ENCODE data around the gene HHAT. TPM values are rescaled to one million over a fixed set of nuclear protein-coding genes. Genes with fewer than 3 reads are reported as not detected.
A peak's percentile ranks its signal among the peaks of the same experiment; 100 is the strongest.

HHAT gene
- total and polyA plus RNA-seq, 9 of the 15 experiments (the other 6 are each of a cell fraction or from before 2014, with no cell fraction given), result 0.07 to 0.16 (median 0.13) TPM; not detected in 1

DNA sequence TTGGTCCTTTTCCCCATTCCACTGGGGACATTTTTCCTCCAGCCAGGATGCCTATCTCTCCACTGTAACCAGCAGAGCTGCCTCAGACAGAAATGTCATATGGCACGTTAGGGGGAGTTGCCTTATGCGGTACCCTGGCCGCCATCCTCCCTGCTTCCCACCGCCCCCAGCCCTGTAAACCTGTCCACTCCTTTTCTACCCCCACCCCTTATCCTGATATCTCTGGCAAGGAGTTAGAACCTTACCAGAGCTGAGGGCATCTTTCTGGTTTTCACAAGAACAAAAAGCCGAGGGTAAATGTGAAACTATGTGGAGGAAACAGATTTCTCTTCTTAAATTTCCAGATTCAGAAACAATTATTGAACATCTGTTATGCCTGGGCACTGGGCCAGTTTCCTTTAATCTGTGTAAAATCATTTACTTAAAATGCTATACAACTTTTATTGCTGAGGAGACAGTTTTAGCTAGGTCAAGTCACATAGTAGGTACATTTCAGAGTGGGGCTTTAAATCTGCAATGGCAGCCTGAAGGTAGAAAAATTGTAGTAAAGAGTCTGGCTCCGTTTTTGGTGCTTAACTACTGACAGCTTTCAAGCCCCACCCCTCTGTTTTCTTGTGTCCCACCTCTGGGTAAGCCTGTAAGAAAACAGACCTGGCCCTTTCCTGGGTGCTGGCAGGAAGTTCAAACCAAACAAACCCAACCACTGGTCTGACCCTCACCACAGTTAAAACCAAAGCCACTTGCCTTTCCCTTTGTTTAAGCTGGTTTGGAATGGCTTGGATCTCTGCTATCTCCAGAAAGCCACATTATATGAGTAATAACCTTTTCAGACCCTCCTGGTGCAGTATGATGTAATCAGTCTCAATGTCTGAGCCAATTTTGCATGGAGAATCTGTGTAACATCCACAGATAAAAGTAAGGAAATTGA lies 319.0 kb downstream of the HHAT start (continued):
- TF ChIP-seq, protein P1, sequence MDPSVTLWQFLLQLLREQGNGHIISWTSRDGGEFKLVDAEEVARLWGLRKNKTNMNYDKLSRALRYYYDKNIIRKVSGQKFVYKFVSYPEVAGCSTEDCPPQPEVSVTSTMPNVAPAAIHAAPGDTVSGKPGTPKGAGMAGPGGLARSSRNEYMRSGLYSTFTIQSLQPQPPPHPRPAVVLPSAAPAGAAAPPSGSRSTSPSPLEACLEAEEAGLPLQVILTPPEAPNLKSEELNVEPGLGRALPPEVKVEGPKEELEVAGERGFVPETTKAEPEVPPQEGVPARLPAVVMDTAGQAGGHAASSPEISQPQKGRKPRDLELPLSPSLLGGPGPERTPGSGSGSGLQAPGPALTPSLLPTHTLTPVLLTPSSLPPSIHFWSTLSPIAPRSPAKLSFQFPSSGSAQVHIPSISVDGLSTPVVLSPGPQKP (CRISPR knock-in tag; IDR thresholded peaks at IDR 0.05), result no peak
- peak; percentile 64 for TF ChIP-seq ZNF316 (IDR thresholded peaks at IDR 0.05)
- TF ChIP-seq ZNF707 (CRISPR knock-in tag; conservative IDR thresholded peaks at IDR 0.05), result no peak
- TF ChIP-seq, protein P2, sequence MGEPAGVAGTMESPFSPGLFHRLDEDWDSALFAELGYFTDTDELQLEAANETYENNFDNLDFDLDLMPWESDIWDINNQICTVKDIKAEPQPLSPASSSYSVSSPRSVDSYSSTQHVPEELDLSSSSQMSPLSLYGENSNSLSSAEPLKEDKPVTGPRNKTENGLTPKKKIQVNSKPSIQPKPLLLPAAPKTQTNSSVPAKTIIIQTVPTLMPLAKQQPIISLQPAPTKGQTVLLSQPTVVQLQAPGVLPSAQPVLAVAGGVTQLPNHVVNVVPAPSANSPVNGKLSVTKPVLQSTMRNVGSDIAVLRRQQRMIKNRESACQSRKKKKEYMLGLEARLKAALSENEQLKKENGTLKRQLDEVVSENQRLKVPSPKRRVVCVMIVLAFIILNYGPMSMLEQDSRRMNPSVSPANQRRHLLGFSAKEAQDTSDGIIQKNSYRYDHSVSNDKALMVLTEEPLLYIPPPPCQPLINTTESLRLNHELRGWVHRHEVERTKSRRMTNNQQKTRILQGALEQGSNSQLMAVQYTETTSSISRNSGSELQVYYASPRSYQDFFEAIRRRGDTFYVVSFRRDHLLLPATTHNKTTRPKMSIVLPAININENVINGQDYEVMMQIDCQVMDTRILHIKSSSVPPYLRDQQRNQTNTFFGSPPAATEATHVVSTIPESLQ (CRISPR knock-in tag; IDR thresholded peaks at IDR 0.05), result no peak
- TF ChIP-seq, protein P3, sequence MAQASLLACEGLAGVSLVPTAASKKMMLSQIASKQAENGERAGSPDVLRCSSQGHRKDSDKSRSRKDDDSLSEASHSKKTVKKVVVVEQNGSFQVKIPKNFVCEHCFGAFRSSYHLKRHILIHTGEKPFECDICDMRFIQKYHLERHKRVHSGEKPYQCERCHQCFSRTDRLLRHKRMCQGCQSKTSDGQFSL (CRISPR knock-in tag; IDR thresholded peaks at IDR 0.05), result no peak
- TF ChIP-seq, protein P3 (tag; IDR thresholded peaks at IDR 0.05), result no peak
- TF ChIP-seq, protein P4, sequence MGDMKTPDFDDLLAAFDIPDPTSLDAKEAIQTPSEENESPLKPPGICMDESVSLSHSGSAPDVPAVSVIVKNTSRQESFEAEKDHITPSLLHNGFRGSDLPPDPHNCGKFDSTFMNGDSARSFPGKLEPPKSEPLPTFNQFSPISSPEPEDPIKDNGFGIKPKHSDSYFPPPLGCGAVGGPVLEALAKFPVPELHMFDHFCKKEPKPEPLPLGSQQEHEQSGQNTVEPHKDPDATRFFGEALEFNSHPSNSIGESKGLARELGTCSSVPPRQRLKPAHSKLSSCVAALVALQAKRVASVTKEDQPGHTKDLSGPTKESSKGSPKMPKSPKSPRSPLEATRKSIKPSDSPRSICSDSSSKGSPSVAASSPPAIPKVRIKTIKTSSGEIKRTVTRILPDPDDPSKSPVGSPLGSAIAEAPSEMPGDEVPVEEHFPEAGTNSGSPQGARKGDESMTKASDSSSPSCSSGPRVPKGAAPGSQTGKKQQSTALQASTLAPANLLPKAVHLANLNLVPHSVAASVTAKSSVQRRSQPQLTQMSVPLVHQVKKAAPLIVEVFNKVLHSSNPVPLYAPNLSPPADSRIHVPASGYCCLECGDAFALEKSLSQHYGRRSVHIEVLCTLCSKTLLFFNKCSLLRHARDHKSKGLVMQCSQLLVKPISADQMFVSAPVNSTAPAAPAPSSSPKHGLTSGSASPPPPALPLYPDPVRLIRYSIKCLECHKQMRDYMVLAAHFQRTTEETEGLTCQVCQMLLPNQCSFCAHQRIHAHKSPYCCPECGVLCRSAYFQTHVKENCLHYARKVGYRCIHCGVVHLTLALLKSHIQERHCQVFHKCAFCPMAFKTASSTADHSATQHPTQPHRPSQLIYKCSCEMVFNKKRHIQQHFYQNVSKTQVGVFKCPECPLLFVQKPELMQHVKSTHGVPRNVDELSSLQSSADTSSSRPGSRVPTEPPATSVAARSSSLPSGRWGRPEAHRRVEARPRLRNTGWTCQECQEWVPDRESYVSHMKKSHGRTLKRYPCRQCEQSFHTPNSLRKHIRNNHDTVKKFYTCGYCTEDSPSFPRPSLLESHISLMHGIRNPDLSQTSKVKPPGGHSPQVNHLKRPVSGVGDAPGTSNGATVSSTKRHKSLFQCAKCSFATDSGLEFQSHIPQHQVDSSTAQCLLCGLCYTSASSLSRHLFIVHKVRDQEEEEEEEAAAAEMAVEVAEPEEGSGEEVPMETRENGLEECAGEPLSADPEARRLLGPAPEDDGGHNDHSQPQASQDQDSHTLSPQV (IDR thresholded peaks at IDR 0.05), result no peak
- TF ChIP-seq, protein P5, sequence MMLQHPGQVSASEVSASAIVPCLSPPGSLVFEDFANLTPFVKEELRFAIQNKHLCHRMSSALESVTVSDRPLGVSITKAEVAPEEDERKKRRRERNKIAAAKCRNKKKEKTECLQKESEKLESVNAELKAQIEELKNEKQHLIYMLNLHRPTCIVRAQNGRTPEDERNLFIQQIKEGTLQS (IDR thresholded peaks at IDR 0.05), result peak; percentile 50; the same call in 1 of the 2 replicates
- TF ChIP-seq, protein P5 (CRISPR knock-in tag; conservative IDR thresholded peaks at IDR 0.05), result no peak
- TF ChIP-seq ZNF3 (CRISPR knock-in tag; IDR thresholded peaks at IDR 0.05), result no peak
- TF ChIP-seq POLR2G (IDR thresholded peaks at IDR 0.05; ENCODE audit: low read depth, low read length), result no peak
- TF ChIP-seq TARDBP (IDR thresholded peaks at IDR 0.05), result no peak
- TF ChIP-seq ZC3H8 (IDR thresholded peaks at IDR 0.05), result no peak
- no peak for TF ChIP-seq HDAC8 (tag; IDR thresholded peaks at IDR 0.05)
